GM12875 (cell line): ENCODE data around the gene MECR.
A peak's percentile ranks its signal among the peaks of the same experiment; 100 is the strongest.

Experiments
- H3K4me3 ChIP-seq: one replicate; pipeline ENCODE4 v1.5.1; 2011; ENCODE audit warnings: low read depth, low read length, control low read depth
- TF ChIP-seq, protein P1 (sequence below): IDR thresholded peaks from 2 replicates; pipeline ENCODE4 v1.5.1; 2011; ENCODE audit warnings: low read depth, mild to moderate bottlenecking, control low read depth, inconsistent platforms, low read length, moderate library complexity, borderline replicate concordance; ENCODE audit not compliant: insufficient read depth

MECR gene

DNA sequence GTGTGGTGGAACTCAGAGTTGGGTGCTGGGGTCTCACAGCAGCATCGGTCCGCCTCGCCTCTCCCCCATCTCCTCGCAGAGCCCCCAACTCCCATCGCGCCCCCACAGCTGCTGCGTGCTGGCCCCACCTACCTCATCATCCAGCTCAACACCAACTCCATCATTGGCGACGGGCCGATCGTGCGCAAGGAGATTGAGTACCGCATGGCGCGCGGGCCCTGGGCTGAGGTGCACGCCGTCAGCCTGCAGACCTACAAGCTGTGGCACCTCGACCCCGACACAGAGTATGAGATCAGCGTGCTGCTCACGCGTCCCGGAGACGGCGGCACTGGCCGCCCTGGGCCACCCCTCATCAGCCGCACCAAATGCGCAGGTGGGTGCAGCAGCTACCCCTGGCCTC, 29.8 kb upstream of the MECR start:
- TF ChIP-seq, protein P1, sequence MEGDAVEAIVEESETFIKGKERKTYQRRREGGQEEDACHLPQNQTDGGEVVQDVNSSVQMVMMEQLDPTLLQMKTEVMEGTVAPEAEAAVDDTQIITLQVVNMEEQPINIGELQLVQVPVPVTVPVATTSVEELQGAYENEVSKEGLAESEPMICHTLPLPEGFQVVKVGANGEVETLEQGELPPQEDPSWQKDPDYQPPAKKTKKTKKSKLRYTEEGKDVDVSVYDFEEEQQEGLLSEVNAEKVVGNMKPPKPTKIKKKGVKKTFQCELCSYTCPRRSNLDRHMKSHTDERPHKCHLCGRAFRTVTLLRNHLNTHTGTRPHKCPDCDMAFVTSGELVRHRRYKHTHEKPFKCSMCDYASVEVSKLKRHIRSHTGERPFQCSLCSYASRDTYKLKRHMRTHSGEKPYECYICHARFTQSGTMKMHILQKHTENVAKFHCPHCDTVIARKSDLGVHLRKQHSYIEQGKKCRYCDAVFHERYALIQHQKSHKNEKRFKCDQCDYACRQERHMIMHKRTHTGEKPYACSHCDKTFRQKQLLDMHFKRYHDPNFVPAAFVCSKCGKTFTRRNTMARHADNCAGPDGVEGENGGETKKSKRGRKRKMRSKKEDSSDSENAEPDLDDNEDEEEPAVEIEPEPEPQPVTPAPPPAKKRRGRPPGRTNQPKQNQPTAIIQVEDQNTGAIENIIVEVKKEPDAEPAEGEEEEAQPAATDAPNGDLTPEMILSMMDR, result no peak
- no peak overlapping the region for H3K4me3 ChIP-seq

DNA sequence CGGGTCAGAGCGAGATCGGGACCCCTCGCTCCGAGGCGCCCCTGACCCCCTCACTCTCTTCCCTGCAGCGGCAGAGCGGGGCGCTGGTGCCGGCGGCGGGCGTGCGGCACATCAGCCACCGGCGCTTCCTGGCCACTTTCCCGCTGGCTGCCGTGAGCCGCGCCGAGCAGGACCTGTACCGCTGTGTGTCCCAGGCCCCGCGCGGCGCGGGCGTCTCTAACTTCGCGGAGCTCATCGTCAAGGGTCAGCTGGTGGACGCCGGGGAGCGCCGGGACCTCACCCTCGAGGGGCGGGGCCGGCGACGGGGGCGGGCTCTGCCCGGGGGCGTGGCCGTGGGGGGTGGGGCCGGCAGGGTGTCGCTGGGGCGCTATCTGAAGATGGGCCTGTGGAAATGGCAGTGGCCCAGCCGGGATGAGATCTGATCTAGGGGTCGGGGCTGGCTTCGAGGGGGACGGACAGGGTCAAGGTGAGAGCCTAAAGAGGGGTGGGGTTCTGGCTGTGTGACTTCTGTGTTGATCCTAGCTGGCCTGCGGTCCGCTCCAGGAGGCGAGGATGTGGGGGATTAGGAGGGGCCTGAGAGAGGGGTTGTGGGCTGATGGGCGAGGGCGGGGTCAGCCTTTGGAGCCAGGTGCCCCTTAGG, 29.2 kb upstream of the MECR start:
- H3K4me3 ChIP-seq, result peak overlapping the region; percentile 16
- TF ChIP-seq, protein P1, result no peak

DNA sequence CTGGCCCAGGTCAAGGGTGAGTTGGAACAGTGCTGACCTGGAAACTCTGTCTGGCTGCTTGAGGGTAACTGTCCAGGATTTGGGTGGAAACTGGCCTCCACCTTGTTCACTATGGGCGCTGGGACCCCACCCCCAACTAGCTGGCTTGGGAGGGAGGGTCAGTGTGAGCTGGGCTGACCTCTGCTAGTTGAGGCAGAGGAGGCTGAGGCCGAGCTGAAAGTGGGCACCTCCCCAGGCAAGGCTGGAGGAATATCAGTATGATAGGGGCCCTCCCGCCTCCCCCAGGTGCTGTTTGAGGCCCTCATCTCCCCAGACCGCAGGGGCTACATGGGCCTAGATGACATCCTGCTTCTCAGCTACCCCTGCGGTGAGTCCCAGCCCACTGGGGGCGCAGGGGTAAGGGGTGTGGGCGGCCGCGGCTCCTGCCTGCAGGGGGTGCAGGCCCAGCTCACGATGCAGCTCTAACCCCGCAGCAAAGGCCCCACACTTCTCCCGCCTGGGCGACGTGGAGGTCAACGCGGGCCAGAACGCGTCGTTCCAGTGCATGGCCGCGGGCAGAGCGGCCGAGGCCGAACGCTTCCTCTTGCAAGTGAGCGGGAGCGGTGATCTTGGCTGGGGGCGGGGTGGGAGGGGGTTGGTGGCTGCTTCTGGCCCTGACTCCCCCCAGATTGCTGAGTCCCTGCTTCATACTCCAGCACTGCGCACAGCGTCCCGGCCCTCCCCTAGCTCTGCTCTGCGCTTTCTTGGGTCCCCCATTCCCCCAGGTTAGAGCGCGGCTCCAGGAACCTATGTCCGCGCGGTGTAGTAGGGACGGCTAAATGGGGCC, 28.5 kb upstream of the MECR start:
- H3K4me3 ChIP-seq, result peak overlapping the region; percentile 16
- TF ChIP-seq, protein P1, result no peak

DNA sequence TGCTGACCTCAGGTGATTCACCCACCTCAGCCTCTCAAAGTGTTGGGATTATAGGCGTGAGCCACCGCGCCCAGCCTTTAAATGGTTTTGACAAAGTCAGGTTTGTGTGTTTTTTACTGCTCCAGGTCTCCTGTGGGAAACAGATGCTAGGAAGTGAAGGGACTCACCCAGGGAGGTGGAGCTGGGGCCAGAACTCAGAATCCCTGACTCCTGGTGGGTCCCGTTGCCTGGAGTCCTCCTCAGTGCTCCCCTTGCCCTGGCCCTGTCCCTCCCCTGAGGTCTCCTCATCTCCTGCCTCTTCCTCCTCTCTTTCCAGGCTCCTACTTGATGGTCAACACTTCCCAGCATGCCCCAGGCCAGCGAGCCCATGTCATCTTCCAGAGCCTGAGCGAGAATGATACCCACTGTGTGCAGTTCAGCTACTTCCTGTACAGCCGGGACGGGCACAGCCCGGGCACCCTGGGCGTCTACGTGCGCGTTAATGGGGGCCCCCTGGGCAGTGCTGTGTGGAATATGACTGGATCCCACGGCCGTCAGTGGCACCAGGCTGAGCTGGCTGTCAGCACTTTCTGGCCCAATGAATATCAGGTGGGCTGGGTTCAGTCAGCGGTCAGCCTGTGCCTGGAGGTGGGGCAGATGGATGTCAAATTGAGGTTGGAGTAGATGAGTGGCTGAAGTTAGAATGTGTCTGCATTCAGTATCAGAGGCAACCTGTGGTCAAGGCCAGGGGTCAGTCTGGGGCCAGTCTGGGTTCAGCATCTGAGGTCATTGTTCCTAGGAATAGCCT, 27.6 kb upstream of the MECR start:
- TF ChIP-seq, protein P1, result no peak
- H3K4me3 ChIP-seq, result no peak overlapping the region

DNA sequence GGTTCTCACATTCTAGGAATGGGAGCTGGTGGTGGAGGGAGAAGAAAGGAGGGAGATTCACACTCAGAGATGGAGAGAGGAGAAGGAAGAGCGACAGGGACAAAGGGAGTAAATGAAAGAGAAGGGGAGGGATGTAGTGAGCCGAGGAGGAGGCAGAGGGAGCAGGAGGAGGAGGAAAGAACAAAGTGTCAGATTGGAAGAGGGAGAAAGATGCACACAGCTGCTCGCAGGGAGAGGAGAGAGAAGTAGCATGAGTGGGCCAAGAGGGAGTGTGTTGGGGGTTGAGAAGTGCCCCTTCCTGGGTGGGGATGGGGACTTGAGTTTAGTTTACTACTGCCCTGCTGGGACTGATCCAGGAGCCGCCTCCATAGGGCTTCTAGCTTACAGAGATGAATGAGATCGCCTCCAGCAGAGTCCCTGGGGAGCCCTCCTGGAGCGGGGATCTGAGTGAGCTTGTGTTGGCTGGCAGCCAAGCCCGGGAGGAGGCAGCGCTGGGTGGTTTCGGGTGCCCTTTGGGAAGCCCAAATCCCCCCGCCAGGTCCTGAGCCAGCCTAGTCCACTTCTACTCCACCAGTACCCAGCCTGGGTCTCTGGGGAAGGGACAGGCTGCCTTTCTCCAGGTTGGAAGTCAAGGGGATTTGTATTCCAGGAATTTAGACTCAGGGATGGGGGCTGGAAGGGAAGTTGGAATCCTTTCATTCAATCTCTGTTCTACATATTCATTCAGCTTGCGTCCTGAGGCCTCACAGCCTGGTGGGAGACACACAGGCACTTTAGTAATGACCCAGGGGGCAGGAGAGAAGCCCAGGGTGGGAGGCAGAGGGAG, 26.5 kb upstream of the MECR start:
- no peak overlapping the region for H3K4me3 ChIP-seq
- TF ChIP-seq, protein P1, result no peak

DNA sequence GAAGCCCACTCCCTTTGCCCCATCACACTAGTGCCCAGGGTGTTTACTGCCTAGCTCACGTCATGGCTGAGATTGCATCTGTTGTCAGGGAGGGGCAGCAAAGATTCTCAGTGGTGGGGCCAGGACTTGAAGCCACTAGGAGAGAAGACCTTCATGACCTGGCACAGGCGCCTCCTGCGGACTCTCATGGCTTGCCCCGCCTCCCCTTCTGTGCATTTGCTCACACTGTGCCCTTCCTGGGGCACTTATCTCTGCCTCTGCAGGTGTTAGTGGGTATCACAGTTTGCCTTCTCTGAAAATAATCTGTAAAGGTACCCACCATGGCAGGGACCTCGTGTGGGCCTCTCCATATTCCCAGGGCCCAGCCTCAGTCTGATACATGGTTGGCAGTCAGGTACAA, 25.7 kb upstream of the MECR start:
- no peak overlapping the region for H3K4me3 ChIP-seq
- TF ChIP-seq, protein P1, result no peak
